Coronary artery (tissue), 2 donors: ENCODE measurements around the gene AADACL4.

Experiments used
- DNase-seq: peaks from one replicate; pipeline ENCODE4 v3.0.0-alpha.2; 2017; ENCODE audit warnings: low spot score
- H3K27ac ChIP-seq, 2 donors: fragments of 200-600 bp; sonication (generic); one replicate each; pipeline ENCODE4 v1.5.1; 2016 to 2019
- H3K4me3 ChIP-seq: fragments of 200-600 bp; sonication (generic); 2 replicates; pipeline ENCODE4 v1.5.1; 2016; ENCODE audit warnings: mild to moderate bottlenecking, moderate library complexity
- TF ChIP-seq, protein P1 (sequence below): fragments of 200-600 bp; sonication (generic); IDR thresholded peaks from one replicate; pipeline ENCODE4 v1.5.1; 2019; ENCODE audit warnings: antibody characterized with exemption

AADACL4 gene

DNA sequence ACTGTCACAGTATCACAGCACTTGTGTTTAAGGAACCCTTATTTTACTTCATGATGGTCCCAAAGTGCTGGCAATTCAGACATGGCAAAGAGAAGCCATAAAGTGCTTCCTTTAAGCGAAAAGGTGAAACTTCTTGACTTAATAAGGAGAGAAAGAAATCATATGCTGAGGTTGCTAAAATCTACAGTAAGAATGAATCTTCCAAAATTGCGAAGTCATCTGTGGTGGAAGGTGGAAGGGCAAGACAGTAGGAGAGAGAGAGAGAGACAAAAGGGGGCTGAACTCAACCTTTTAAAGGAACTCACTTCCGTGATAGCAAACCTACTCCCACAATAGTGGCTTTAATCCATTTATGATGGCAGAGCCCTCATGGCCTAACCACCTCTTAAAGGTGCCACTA is 52.8 kb downstream of the AADACL4 start:
- Histone ChIP-seq H3K4me3 (no peak overlapping the region), H3K27ac (no peak overlapping the region)
- no peak for DNase-seq
- TF ChIP-seq, protein P1, sequence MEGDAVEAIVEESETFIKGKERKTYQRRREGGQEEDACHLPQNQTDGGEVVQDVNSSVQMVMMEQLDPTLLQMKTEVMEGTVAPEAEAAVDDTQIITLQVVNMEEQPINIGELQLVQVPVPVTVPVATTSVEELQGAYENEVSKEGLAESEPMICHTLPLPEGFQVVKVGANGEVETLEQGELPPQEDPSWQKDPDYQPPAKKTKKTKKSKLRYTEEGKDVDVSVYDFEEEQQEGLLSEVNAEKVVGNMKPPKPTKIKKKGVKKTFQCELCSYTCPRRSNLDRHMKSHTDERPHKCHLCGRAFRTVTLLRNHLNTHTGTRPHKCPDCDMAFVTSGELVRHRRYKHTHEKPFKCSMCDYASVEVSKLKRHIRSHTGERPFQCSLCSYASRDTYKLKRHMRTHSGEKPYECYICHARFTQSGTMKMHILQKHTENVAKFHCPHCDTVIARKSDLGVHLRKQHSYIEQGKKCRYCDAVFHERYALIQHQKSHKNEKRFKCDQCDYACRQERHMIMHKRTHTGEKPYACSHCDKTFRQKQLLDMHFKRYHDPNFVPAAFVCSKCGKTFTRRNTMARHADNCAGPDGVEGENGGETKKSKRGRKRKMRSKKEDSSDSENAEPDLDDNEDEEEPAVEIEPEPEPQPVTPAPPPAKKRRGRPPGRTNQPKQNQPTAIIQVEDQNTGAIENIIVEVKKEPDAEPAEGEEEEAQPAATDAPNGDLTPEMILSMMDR: no peak

DNA sequence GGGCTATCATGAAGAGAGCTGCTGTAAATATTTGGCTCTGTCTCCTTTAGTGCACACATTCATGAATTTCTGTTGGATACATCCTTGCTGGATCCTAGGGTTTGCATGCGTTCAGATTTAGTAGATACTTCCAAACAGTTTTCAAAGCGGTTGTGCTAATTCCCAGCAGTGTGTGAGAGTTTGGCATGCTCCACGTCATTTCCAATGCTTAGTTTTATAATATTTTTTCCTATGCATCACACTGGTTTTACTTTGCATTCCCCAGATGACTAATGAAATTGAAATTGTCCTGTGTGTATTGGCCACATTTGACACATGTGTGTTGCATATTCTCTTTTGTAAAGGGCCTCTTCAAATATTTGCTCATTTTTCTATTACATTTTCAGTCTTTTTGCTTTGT is 53.5 kb downstream of the AADACL4 start:
- Histone ChIP-seq H3K4me3 (no peak overlapping the region), H3K27ac (no peak overlapping the region)
- DNase-seq: no peak
- TF ChIP-seq, protein P1: no peak

DNA sequence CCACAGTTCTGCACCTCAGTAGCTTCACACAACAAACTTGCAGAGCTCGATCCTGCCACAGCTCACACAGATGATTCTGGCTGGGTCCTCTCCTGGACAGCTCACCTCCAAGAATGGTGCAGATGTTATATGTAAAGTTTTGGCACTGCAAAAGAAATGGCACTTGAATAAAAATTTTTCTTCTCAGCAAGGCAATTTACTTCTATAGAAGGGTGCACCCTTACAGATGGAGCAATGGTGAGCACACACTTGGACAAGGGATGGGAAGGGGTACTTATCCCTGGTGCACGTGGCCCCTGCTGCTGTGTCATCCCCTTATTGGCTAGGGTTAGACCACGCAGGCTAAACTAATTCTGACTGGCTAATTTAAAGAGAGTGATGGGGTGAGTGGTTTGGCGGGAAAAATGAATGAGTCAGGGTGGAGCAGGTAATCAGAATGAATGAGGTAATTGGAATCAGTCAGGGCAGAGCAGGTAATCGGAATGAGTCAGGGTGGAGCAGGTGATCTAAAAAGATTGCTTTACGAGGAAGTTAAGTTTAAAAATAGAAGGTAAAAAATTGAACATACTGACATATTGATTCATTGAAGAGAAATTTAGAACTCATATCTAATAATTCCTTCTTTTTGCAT is 60.1 kb downstream of the AADACL4 start:
- H3K27ac ChIP-seq: no peak overlapping the region
- no peak overlapping the region for H3K4me3 ChIP-seq
- DNase-seq: no peak
- TF ChIP-seq, protein P1: no peak

DNA sequence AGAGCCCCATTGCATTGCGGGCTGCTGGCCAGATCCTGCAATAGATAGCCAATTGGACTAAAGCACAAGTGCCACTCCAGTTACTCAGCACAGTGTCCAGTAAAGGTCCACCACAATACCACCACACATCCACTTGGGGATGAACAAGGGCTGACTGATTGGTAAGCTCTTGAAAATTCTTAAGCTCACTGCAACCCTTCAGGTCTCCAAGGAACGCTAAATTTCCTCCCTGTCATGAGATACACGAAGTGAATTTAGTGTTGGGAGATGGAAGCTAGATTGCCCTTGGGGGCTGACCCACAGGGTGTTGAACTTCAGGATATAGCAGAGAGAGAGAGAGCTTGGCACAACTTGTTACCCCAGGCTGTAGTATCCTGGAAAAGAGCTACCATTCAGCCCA is 62.2 kb downstream of the AADACL4 start:
- DNase-seq: no peak
- TF ChIP-seq, protein P1: no peak
- Histone ChIP-seq H3K27ac (no peak overlapping the region), H3K4me3 (no peak overlapping the region)

DNA sequence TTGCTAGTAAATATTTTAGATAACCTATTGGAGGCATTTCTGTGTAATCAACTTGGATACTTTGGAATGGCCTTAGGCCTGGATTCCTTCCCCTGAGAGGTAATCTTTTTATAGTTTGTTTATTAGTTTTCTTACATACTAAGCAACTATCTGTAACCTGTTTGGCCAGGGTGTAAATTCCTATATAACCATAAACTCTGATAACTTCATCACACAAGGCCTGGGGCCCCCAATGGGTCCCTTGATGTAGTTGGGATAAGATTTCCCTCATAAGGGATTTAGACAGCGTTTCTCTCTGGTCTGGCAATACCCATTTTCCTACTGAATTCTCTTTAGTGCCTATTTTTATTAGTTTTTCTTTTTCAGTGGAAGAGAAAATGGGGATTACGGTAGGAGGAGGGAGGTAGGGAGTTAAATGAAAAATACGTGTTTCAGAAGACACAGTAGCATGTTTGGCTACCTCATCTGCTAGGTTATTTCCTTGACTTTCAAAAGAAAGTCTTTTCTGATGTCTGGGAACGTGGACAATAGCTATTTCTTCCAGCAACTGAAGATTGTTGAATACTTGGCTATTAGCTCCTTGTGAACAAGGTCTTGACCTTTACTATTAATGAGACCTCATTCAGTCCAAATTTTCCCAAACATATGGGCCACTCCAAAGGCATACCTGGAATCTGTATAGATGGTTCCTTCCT is 64.7 kb downstream of the AADACL4 start:
- TF ChIP-seq, protein P1: no peak
- DNase-seq: no peak
- Histone ChIP-seq H3K27ac (no peak overlapping the region), H3K4me3 (no peak overlapping the region)

DNA sequence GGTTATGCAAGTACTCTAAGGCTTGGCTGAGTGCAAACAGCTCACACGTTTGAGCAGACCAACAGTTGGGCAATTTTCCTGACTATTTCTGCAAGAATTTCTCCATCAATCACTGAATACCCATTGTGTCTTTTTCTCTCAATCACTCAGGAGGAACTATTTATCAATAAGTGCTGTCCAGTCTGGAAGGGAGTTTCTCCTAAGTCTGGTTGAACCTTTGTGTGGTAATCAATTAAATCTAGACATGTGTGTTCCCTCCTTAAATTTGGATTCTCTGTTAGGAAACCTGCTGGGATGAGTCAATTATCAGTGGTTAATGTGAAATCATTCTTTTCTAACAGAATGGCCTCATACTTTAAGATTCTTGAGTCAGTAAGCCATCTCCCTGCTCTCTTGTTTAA is 65.2 kb downstream of the AADACL4 start:
- no peak for DNase-seq
- TF ChIP-seq, protein P1: no peak
- H3K27ac ChIP-seq: no peak overlapping the region
- no peak overlapping the region for H3K4me3 ChIP-seq

DNA sequence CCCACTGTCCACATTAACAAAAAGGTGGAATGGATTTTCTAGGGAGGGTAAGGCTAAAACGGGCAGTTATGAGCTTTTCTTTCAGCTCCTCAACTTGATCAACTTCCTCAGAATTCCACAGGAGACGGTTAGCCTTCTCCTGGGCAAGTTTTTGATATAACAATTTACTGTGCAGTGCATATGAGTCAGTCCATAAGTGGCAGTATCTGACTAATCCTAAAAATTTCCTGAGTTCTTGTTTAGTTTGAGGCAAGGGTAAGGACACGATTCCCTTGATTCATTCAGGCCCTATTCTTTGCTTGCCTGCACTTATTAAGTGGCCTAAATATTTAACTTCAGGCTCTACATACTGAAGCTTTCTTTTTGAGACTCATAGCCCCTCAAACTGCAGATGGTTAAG is 65.8 kb downstream of the AADACL4 start:
- no peak overlapping the region for H3K27ac ChIP-seq
- no peak for DNase-seq
- no peak overlapping the region for H3K4me3 ChIP-seq
- TF ChIP-seq, protein P1: no peak
